HepG2 (cell line): Measurements from ENCODE around the gene SPTBN4. TPM values are rescaled to one million over a fixed set of nuclear protein-coding genes. Genes with fewer than 3 reads are reported as not detected.

Experiments
- ATAC-seq: fragments of 200-7000 bp; cut with Tn5 transposase; 3 replicates; pipeline ENCODE4 v1.9.1; 2020; ENCODE audit warnings: mild to moderate bottlenecking, moderate library complexity
- BruUV-seq: library from RNA; stranded (reverse); fragments of 400-500 nt; replicated peaks from 2 replicates; lab custom pipeline; 2021; lab: Mats Ljungman, UMichigan
- CTCF ChIA-PET: fragments of 300-600 bp; formaldehyde crosslinking; extraction: SDS; loops from one replicate; lab custom pipeline; 2021; ENCODE audit warnings: low total read pairs, inconsistent platforms, low intra/inter-chr PET ratio; lab: Yijun Ruan, JAX
- POLR2A ChIA-PET: fragments of 350-600 bp; sonication (Branson Sonifier 250); formaldehyde crosslinking; loops from one replicate; lab custom pipeline; 2020; ENCODE audit warnings: antibody characterized with exemption, inconsistent platforms; lab: Yijun Ruan, JAX
- DNase-seq: peaks from one replicate; pipeline ENCODE4 v3.0.0-alpha.2; 2015; ENCODE audit warnings: low spot score
- FAIRE-seq: peaks from 3 replicates; lab custom pipeline; 2011; peaks lifted over from hg19 to GRCh38; lab: Jason Lieb, UNC
- H2AFZ ChIP-seq: one replicate; pipeline ENCODE4 v1.6.1; 2011; ENCODE audit warnings: low read length, inconsistent platforms
- H3K27ac ChIP-seq: fragments of 300-600 bp; 3 replicates; pipeline ENCODE4 v1.8.0; 2011; ENCODE audit warnings: mixed run types, mild to moderate bottlenecking, mixed read lengths, low read length, inconsistent platforms; ENCODE audit not compliant: insufficient read depth; ENCODE audit errors: extremely low read length
- H3K27me3 ChIP-seq, 2 experiments: fragments of 200-600 bp in 1 of 2; 2 replicates in 1 of 2; 3 replicates in 1 of 2; pipeline versions ENCODE4 v1.6.0 to v1.8.0; 2011; ENCODE audit warnings: low read length in 2 of 2, mild to moderate bottlenecking in 2 of 2, moderate library complexity in 2 of 2, inconsistent platforms in 1 of 2; ENCODE audit not compliant: insufficient read depth in 2 of 2, control insufficient read depth in 1 of 2
- H3K36me3 ChIP-seq, 2 experiments: fragments of 200-600 bp in 1 of 2; replicated peaks in 1 of 2; 2 replicates in 1 of 2; 3 replicates in 1 of 2; pipeline versions ENCODE4 v1.5.1 to v1.8.0; 2011; ENCODE audit warnings: low read length in 2 of 2, inconsistent platforms in 1 of 2; ENCODE audit not compliant: insufficient read depth in 2 of 2, control insufficient read depth in 1 of 2
- H3K4me1 ChIP-seq: 2 replicates; pipeline ENCODE4 v1.5.1; 2012; ENCODE audit warnings: low read length, inconsistent platforms; ENCODE audit not compliant: insufficient read depth
- H3K4me2 ChIP-seq: 2 replicates; pipeline ENCODE4 v1.6.0; 2011; ENCODE audit warnings: low read depth, low read length, inconsistent platforms
- H3K4me3 ChIP-seq, 3 experiments: fragments of 200-600 bp in 1 of 3; sonication (generic), shearing (Covaris generic) in 1 of 3; replicated peaks in 1 of 3; 2 replicates each; pipeline ENCODE4 v1.5.1; 2011 to 2016; ENCODE audit warnings: low read length in 3 of 3, inconsistent platforms in 2 of 3, low read depth in 2 of 3, mild to moderate bottlenecking in 2 of 3, control low read depth in 1 of 3, mixed read lengths in 1 of 3; ENCODE audit not compliant: insufficient read depth in 1 of 3
- H3K79me2 ChIP-seq: one replicate; pipeline ENCODE4 v1.6.1; 2011; ENCODE audit warnings: low read length, inconsistent platforms; ENCODE audit not compliant: insufficient read depth
- H3K9ac ChIP-seq: 2 replicates; pipeline ENCODE4 v1.6.0; 2011; ENCODE audit warnings: mild to moderate bottlenecking, low read depth, low read length, inconsistent platforms; ENCODE audit not compliant: insufficient read depth
- H3K9me3 ChIP-seq: 2 replicates; pipeline ENCODE4 v1.5.1; 2012; ENCODE audit warnings: mild to moderate bottlenecking, low read length
- H4K20me1 ChIP-seq: 2 replicates; pipeline ENCODE4 v1.6.0; 2011; ENCODE audit warnings: inconsistent platforms, mild to moderate bottlenecking, low read length, moderate library complexity; ENCODE audit not compliant: insufficient read depth
- ATM ChIP-seq: fragments of 450-650 bp; IDR thresholded peaks from 2 replicates; pipeline ENCODE4 v1.7.1; 2017; ENCODE audit warnings: mild to moderate bottlenecking, borderline replicate concordance
- HNRNPK ChIP-seq: fragments of 200-400 bp; formaldehyde crosslinking; IDR thresholded peaks from 2 replicates; pipeline ENCODE4 v1.6.1; 2018; ENCODE audit warnings: low read length, low read depth, moderate library complexity, mild to moderate bottlenecking; ENCODE audit not compliant: poor library complexity, severe bottlenecking
- SALL2 ChIP-seq: sonication (generic); formaldehyde crosslinking; IDR thresholded peaks from 2 replicates; pipeline ENCODE4 v1.8.1; 2023; ENCODE audit warnings: mild to moderate bottlenecking, missing genetic modification reagents, inconsistent platforms
- SP2 ChIP-seq: sonication (generic); formaldehyde crosslinking; IDR thresholded peaks from 2 replicates; pipeline ENCODE4 v1.5.1; 2020; ENCODE audit warnings: mild to moderate bottlenecking, missing genetic modification reagents
- U2AF1 ChIP-seq: fragments of 200-400 bp; formaldehyde crosslinking; optimal IDR thresholded peaks from 2 replicates; pipeline ENCODE3; 2017; ENCODE audit warnings: mild to moderate bottlenecking, low read depth, low read length
- ZBTB7A ChIP-seq: sonication (generic); formaldehyde crosslinking; IDR thresholded peaks from 2 replicates; pipeline ENCODE4 v1.8.0; 2022; ENCODE audit warnings: mild to moderate bottlenecking, missing genetic modification reagents
- ZNF430 ChIP-seq: sonication (generic); formaldehyde crosslinking; IDR thresholded peaks from 2 replicates; pipeline ENCODE4 v1.9.0; 2021; ENCODE audit warnings: mild to moderate bottlenecking, missing genetic modification reagents
- ZNF709 ChIP-seq: sonication (generic); formaldehyde crosslinking; IDR thresholded peaks from 2 replicates; pipeline ENCODE4 v1.5.0; 2020; ENCODE audit warnings: mild to moderate bottlenecking, missing genetic modification reagents
- ZNF777 ChIP-seq: sonication (generic); formaldehyde crosslinking; IDR thresholded peaks from 2 replicates; pipeline ENCODE4 v1.4.0; 2020; ENCODE audit warnings: missing genetic modification reagents
- WGBS: methylation state at CpG from one replicate; pipeline ENCODE4 v1.1.6; 2017; ENCODE audit warnings: low lambda C conversion rate; 5-methylcytosine and 5-hydroxymethylcytosine counted together
- in situ Hi-C: cut with HindIII; loops from 2 replicates; pipeline ENCODE4 v1.10.0; 2017; ENCODE audit warnings: low pct_unique_long_range_greater_than_20kb; ENCODE audit not compliant: extremely low pct_ligation_motif_present
- intact Hi-C: fragments of 100-400 bp; cut with micrococcal nuclease; formaldehyde crosslinking; loops from one replicate; pipeline ENCODE4 v1.10.0; 2022; ENCODE audit not compliant: unreplicated experiment
- polyA plus RNA-seq, 8 experiments: library from polyadenylated mRNA; depleted of rRNA in 3 of 8; stranded (reverse) in 7 of 8; unstranded in 1 of 8; fragments of >200 nt; fragmentation: Illumina TruSeq in 4 of 8; extraction: Trizol in 4 of 8; gene quantifications; 2 replicates each; pipeline versions ENCODE4 v1.2.1 to v1.2.3, GENCODE V29; 2011 to 2016; ENCODE audit warnings: low read depth in 4 of 8, missing spikeins in 1 of 8, mixed read lengths in 1 of 8; ENCODE audit not compliant: insufficient read depth in 1 of 8
- total RNA-seq, 5 experiments: library from RNA; depleted of rRNA; stranded (reverse); fragments of >200 nt; fragmentation: Illumina TruSeq; extraction: Trizol; gene quantifications; 2 replicates each; pipeline ENCODE4 v1.2.3, GENCODE V29; 2016; ENCODE audit warnings: low read depth in 1 of 5
- TF ChIP-seq, protein P1 (sequence below): sonication (generic); formaldehyde crosslinking; IDR thresholded peaks from 2 replicates; pipeline ENCODE4 v1.4.0; 2020; ENCODE audit warnings: mild to moderate bottlenecking, missing genetic modification reagents
- TF ChIP-seq, protein P2 (sequence below), 2 experiments: IDR thresholded peaks; 2 replicates each; pipeline ENCODE4 v1.6.1; 2011 to 2012; ENCODE audit warnings: low read length in 2 of 2, borderline replicate concordance in 1 of 2, low read depth in 1 of 2, mild to moderate bottlenecking in 1 of 2, moderate library complexity in 1 of 2
- TF ChIP-seq, protein P3 (sequence below): sonication (generic); formaldehyde crosslinking; IDR thresholded peaks from 2 replicates; pipeline ENCODE4 v1.5.1; 2020; ENCODE audit warnings: mild to moderate bottlenecking, missing genetic modification reagents, moderate library complexity
- TF ChIP-seq, protein P4 (sequence below): IDR thresholded peaks from 2 replicates; pipeline ENCODE4 v1.6.1; 2012; ENCODE audit warnings: inconsistent platforms

SPTBN4 gene
- total and polyA plus RNA-seq, 2 of the 13 experiments (the other 11 are each of a cell fraction or from before 2014, with no cell fraction given): 0.11 TPM

DNA sequence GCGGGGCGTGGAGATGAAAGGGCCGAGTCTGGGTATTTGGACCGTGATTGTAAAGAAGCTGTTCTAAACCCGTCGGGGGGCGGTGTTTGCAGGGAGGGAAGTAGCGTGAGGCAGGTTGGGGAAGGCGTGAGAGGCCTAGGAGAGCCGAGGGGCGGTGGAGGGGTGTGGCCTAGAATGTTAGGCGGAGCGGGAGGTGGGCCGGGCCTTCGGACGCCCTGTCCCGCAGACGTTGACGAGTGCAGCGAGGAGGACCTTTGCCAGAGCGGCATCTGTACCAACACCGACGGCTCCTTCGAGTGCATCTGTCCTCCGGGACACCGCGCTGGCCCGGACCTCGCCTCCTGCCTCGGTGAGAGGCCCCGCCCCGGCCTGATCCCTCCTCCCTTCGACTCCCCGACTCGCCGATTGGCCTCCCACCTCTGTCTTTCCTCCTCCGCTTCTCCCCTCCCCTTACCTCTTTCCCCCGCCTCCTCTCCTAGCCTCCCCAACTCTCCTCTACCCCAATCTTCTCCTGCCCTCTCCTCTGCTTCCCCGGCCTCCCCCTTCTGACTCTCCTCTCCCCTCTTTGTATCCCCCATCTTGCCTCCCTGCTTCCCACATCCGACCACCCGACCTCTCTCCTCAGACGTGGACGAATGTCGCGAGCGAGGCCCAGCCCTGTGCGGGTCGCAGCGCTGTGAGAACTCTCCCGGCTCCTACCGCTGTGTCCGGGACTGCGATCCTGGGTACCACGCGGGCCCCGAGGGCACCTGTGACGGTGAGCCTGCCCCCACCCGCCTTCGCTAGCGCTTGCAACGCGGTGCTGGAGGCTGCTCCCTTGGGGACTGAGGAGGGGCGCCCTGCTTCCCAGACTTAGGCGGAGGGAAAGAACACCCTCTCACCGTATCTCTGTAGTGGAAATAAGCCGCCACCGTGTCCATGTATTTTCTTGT lies 147.2 kb downstream of the SPTBN4 start:
- Histone ChIP-seq H3K9ac (peak overlapping the region; percentile 34; the same call in 1 of the 2 replicates), H4K20me1 (no peaks in the 10 kb centered on the region), H3K79me2 (no peaks in the 10 kb centered on the region), H3K9me3 (no peaks in the 10 kb centered on the region), H3K4me1 (peaks cover 37% of the 10 kb centered on the region), H3K27ac (no peak overlapping the region), H2AFZ (no peak overlapping the region), H3K4me3 (peak overlapping the region in 2 of 3 experiments; percentile 54 to 70; a peak in 5 of 6 replicates), H3K4me2 (peak overlapping the region; percentile 78), H3K27me3 (peaks cover 2 to 54% of the 10 kb centered on the region in 2 experiments), H3K36me3 (no peaks in the 10 kb centered on the region)
- ATAC-seq (peak; percentile 50), DNase-seq (no peak), FAIRE-seq (no peak)
- in situ Hi-C loops: no loop called here
- WGBS: 34% methylated on average over 49 of the region's 67 CpGs
- TSS peak; percentile 39 for BruUV-seq
- intact Hi-C loops: no loop called here
- POLR2A ChIA-PET: no interaction called here
- CTCF ChIA-PET: interaction anchor here (2.2 kb wide), 1 partner anchor 20 kb away, joined by 7 read pairs; no protein-coding TSS in a partner anchor
- TF ChIP-seq, protein P1, sequence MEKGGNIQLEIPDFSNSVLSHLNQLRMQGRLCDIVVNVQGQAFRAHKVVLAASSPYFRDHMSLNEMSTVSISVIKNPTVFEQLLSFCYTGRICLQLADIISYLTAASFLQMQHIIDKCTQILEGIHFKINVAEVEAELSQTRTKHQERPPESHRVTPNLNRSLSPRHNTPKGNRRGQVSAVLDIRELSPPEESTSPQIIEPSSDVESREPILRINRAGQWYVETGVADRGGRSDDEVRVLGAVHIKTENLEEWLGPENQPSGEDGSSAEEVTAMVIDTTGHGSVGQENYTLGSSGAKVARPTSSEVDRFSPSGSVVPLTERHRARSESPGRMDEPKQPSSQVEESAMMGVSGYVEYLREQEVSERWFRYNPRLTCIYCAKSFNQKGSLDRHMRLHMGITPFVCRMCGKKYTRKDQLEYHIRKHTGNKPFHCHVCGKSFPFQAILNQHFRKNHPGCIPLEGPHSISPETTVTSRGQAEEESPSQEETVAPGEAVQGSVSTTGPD (CRISPR knock-in tag): no peak
- TF ChIP-seq HNRNPK (peak; percentile 78), ZNF777 (CRISPR knock-in tag) (peak; percentile 91), ATM (no peak), U2AF1 (no peak), ZNF709 (no peak), ZBTB7A (no peak), ZNF430 (CRISPR knock-in tag) (no peak), SALL2 (CRISPR knock-in tag) (no peak), SP2 (CRISPR knock-in tag) (peak; percentile 50; the same call in 1 of the 2 replicates)
- TF ChIP-seq, protein P2, sequence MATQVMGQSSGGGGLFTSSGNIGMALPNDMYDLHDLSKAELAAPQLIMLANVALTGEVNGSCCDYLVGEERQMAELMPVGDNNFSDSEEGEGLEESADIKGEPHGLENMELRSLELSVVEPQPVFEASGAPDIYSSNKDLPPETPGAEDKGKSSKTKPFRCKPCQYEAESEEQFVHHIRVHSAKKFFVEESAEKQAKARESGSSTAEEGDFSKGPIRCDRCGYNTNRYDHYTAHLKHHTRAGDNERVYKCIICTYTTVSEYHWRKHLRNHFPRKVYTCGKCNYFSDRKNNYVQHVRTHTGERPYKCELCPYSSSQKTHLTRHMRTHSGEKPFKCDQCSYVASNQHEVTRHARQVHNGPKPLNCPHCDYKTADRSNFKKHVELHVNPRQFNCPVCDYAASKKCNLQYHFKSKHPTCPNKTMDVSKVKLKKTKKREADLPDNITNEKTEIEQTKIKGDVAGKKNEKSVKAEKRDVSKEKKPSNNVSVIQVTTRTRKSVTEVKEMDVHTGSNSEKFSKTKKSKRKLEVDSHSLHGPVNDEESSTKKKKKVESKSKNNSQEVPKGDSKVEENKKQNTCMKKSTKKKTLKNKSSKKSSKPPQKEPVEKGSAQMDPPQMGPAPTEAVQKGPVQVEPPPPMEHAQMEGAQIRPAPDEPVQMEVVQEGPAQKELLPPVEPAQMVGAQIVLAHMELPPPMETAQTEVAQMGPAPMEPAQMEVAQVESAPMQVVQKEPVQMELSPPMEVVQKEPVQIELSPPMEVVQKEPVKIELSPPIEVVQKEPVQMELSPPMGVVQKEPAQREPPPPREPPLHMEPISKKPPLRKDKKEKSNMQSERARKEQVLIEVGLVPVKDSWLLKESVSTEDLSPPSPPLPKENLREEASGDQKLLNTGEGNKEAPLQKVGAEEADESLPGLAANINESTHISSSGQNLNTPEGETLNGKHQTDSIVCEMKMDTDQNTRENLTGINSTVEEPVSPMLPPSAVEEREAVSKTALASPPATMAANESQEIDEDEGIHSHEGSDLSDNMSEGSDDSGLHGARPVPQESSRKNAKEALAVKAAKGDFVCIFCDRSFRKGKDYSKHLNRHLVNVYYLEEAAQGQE (IDR thresholded peaks at IDR 0.05; ENCODE audit: borderline replicate concordance in 1 of 2, low read depth in 1 of 2, low read length in 2 of 2): no peak
- TF ChIP-seq, protein P3, sequence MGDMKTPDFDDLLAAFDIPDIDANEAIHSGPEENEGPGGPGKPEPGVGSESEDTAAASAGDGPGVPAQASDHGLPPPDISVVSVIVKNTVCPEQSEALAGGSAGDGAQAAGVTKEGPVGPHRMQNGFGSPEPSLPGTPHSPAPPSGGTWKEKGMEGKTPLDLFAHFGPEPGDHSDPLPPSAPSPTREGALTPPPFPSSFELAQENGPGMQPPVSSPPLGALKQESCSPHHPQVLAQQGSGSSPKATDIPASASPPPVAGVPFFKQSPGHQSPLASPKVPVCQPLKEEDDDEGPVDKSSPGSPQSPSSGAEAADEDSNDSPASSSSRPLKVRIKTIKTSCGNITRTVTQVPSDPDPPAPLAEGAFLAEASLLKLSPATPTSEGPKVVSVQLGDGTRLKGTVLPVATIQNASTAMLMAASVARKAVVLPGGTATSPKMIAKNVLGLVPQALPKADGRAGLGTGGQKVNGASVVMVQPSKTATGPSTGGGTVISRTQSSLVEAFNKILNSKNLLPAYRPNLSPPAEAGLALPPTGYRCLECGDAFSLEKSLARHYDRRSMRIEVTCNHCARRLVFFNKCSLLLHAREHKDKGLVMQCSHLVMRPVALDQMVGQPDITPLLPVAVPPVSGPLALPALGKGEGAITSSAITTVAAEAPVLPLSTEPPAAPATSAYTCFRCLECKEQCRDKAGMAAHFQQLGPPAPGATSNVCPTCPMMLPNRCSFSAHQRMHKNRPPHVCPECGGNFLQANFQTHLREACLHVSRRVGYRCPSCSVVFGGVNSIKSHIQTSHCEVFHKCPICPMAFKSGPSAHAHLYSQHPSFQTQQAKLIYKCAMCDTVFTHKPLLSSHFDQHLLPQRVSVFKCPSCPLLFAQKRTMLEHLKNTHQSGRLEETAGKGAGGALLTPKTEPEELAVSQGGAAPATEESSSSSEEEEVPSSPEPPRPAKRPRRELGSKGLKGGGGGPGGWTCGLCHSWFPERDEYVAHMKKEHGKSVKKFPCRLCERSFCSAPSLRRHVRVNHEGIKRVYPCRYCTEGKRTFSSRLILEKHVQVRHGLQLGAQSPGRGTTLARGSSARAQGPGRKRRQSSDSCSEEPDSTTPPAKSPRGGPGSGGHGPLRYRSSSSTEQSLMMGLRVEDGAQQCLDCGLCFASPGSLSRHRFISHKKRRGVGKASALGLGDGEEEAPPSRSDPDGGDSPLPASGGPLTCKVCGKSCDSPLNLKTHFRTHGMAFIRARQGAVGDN (CRISPR knock-in tag): peak; percentile 57
- TF ChIP-seq, protein P4, sequence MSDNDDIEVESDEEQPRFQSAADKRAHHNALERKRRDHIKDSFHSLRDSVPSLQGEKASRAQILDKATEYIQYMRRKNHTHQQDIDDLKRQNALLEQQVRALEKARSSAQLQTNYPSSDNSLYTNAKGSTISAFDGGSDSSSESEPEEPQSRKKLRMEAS: peak; percentile 33; the same call in 1 of the 2 replicates
